ENCODE data around the gene PROS1. TPM values are rescaled to one million over a fixed set of nuclear protein-coding genes. Genes with fewer than 3 reads are reported as not detected.
"Not testable (repeated sequence)": the region's sequence is repeated elsewhere in the genome, so short reads cannot be mapped to it uniquely, and the experiment has no call there.

Gene PROS1
- total and polyA plus RNA-seq, 12 donors = 6.6 to 34.6 (median 19.2) TPM

DNA sequence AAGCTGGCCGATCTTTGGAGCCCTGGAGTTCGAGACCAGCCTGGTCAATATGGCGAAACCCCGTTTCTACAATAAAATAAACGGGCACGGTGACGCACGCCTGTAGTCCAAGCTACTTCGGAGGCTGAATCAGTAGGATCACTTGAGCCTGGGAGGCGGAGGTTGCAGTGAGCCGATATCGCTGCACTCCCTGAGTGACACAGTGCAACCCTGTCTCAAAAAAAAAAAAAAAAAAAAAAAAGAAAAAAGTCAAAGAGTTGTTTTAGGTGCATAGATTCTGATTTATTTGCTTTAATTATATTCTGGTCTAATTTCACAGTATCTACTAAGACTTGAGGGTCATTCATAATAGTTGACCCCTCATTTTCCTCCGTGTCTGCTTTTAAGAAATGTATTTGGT lies 8.0 kb upstream of the PROS1 start:
- Histone ChIP-seq H3K36me3 (replicated peaks in 1 of 2) (no peaks in the 10 kb centered on the region), H3K27me3 (no peaks in the 10 kb centered on the region), H3K27ac (no peak overlapping the region), H3K9me3 (replicated peaks in 1 of 3) (no peaks in the 10 kb centered on the region), H3K4me1 (replicated peaks in 1 of 2) (peaks cover 0 to 7% of the 10 kb centered on the region in 2 donors), H3K4me3 (no peak overlapping the region)
- DNase-seq = no peak
- intact Hi-C loops (cut with DNase I) = no loop called here
- 96 to 97% (median 97%) methylated on average over 13 of the region's 13 CpGs for WGBS, 4 donors
- TF ChIP-seq POLR2A (IDR thresholded peaks at IDR 0.05) = no peak
- TF ChIP-seq, protein P1, sequence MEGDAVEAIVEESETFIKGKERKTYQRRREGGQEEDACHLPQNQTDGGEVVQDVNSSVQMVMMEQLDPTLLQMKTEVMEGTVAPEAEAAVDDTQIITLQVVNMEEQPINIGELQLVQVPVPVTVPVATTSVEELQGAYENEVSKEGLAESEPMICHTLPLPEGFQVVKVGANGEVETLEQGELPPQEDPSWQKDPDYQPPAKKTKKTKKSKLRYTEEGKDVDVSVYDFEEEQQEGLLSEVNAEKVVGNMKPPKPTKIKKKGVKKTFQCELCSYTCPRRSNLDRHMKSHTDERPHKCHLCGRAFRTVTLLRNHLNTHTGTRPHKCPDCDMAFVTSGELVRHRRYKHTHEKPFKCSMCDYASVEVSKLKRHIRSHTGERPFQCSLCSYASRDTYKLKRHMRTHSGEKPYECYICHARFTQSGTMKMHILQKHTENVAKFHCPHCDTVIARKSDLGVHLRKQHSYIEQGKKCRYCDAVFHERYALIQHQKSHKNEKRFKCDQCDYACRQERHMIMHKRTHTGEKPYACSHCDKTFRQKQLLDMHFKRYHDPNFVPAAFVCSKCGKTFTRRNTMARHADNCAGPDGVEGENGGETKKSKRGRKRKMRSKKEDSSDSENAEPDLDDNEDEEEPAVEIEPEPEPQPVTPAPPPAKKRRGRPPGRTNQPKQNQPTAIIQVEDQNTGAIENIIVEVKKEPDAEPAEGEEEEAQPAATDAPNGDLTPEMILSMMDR (IDR thresholded peaks at IDR 0.05) = no peak

DNA sequence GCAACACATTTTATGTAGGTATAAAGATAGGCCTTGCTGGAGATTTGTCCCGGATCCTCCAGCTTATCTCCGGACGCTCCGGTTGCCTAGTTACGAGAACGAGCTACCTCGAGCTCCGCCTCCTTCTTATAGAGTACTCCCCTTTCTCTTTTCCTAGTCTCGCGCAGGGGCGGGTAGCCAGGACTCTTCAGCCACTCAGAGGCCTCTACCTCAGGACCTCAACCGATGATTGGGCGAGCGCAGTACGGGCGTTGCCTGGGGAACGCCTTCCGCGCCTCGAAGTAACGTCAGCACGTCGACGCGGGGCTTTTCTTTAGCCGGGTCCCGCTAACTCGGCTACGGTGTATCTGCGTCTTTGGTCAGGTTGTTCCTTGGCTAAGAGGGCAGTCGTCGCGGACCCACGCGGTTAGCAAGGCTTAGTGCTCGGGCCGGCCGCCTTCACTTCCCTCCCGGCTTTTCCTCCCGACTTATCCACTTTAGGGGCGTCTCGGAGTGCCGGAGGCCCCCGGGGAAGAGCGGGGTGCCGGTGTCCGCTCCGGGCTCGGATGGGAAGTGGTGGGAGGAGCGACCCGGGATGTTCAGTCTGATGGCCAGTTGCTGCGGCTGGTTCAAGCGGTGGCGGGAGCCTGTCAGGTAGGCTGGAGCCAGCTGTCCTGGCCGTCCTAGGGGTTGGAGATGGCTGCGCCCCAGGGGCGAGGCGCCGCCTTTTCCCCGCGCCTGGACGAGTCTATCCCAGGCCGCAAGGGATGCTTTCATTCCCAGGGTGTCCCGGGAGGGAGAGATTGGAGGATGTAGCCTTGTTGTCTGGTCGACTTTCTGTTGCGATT lies 6.4 kb upstream of the PROS1 start, which contains the start of gene ARL13B:
ARL13B (plus strand) TSS at position 306 of the 827 bp plus-strand sequence; CDS start at position 575, 269 bp downstream.
- 0 to 1% (median 0%) methylated on average over 21 to 66 of the region's 66 CpGs for WGBS, 4 donors
- no peaks in the 10 kb centered on the region for H3K27me3 ChIP-seq
- TF ChIP-seq, protein P1 (IDR thresholded peaks at IDR 0.05) = no peak
- peak; percentile 60 to 87 for TF ChIP-seq POLR2A (IDR thresholded peaks at IDR 0.05)
- H3K27ac ChIP-seq = peak within 1 kb of the TSS; percentile 87 to 98 (median 90)
- H3K4me3 ChIP-seq = peak within 1 kb of the TSS; percentile 67 to 89 (median 82)
- intact Hi-C loops (cut with DNase I) = no loop called here
- no peaks in the 10 kb centered on the region for H3K36me3 ChIP-seq (replicated peaks in 1 of 2)
- H3K4me1 ChIP-seq (replicated peaks in 1 of 2) = peaks cover 0 to 7% of the 10 kb centered on the region in 2 donors
- DNase-seq = peak; percentile 97 to 100 (median 99)
- no peaks in the 10 kb centered on the region for H3K9me3 ChIP-seq (replicated peaks in 1 of 3)

DNA sequence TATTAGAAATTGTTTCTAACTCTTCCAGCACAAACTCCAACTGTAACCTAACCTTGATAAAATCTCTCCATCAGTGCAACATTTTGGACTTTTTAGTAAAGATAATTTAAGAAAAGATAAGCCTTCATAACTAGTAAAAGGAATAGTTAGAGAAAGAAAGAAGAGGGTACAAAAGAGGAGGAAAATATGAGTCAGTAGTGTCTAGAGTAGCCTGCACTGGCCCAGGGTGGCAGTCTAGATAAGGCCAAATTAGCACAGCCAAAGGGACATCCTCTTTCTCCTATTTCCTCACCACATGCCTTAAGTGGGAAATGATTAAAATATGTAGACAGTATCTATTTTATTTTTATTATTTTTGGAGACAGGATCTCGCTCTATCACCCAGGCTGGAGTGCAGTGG lies 3.7 kb downstream of the PROS1 start:
- no peak for DNase-seq
- WGBS, 4 donors = 91 to 100% (median 98%) methylated on average over 1 of the region's 1 CpG
- no peaks in the 10 kb centered on the region for H3K36me3 ChIP-seq (replicated peaks in 1 of 2)
- H3K4me1 ChIP-seq (replicated peaks in 1 of 2) = peaks cover 4 to 21% of the 10 kb centered on the region in 2 donors
- intact Hi-C loops (cut with DNase I) = no loop called here
- no peaks in the 10 kb centered on the region for H3K27me3 ChIP-seq
- no peak for TF ChIP-seq POLR2A (IDR thresholded peaks at IDR 0.05)
- TF ChIP-seq, protein P1 (IDR thresholded peaks at IDR 0.05) = no peak
- H3K9me3 ChIP-seq (replicated peaks in 1 of 3) = no peaks in the 10 kb centered on the region
- H3K4me3 ChIP-seq = no peak overlapping the region
- no peak overlapping the region for H3K27ac ChIP-seq

DNA sequence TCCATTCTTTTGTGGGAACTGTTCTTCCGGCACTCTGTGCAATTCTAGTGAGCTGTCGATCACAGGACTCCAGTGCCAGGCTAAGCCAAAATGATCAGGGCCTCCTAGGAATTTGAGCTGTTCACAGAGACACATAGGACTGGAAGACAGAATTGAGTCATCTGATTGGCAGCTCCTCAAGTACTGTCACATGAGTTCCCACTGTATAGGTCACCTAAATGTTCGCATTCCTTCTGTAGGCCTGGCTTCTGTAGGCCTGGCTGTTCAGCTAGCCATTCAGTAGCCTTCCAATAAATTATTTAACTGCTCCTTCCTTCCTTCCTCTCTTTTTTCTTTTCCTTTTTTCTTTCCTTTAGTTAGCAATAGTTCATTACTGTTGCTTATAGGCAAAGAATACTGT lies 4.3 kb downstream of the PROS1 start:
- Histone ChIP-seq H3K9me3 (replicated peaks in 1 of 3) (no peaks in the 10 kb centered on the region), H3K36me3 (replicated peaks in 1 of 2) (no peaks in the 10 kb centered on the region), H3K27ac (no peak overlapping the region), H3K4me3 (no peak overlapping the region), H3K4me1 (replicated peaks in 1 of 2) (peaks cover 4 to 20% of the 10 kb centered on the region in 2 donors), H3K27me3 (no peaks in the 10 kb centered on the region)
- no peak for TF ChIP-seq POLR2A (IDR thresholded peaks at IDR 0.05)
- TF ChIP-seq, protein P1 (IDR thresholded peaks at IDR 0.05) = no peak
- WGBS, 4 donors = 60 to 69% (median 66%) methylated on average over 3 of the region's 3 CpGs
- no peak for DNase-seq
- intact Hi-C loops (cut with DNase I) = no loop called here

DNA sequence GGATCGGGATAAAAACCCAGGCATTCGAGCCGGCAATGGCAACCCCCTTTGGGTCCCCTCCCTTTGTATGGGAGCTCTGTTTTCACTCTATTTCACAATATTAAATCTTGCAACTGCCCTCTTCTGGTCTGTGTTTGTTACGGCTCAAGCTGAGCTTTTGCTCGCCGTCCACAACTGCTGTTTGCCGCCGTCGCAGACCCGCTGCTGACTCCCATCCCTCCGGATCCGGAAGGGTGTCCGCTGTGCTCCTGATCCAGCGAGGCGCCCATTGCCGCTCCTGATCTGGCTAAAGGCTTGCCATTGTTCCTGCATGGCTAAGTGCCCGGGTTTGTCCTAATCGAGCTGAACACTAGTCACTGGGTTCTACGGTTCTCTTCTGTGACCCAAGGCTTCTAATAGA lies 8.6 kb downstream of the PROS1 start:
- H3K27ac ChIP-seq; DNase-seq; H3K27me3 ChIP-seq; H3K4me3 ChIP-seq; H3K36me3 ChIP-seq (replicated peaks in 1 of 2); intact Hi-C loops (cut with DNase I); H3K9me3 ChIP-seq (replicated peaks in 1 of 3); H3K4me1 ChIP-seq (replicated peaks in 1 of 2): not testable (repeated sequence)
- WGBS, 4 donors = 94 to 96% (median 95%) methylated on average over 19 of the region's 19 CpGs
